Posterior cingulate gyrus (tissue), 11 donors: ENCODE data around the gene ARHGAP8.
"Not testable (repeated sequence)": the region's sequence is repeated elsewhere in the genome, so short reads cannot be mapped to it uniquely, and the experiment has no call there.

ENCODE experiments used
- DNase-seq, 10 donors: peaks; one replicate each; pipeline versions ENCODE4 v3.0.0 to v3.0.0-alpha.2; 2020 to 2021; ENCODE audit warnings: mixed read lengths in 3 of 10
- intact Hi-C: fragments of 100-400 bp; cut with DNase I; formaldehyde crosslinking; loops from one replicate; pipeline ENCODE4 v1.15.1; 2023

The ARHGAP8 gene

DNA sequence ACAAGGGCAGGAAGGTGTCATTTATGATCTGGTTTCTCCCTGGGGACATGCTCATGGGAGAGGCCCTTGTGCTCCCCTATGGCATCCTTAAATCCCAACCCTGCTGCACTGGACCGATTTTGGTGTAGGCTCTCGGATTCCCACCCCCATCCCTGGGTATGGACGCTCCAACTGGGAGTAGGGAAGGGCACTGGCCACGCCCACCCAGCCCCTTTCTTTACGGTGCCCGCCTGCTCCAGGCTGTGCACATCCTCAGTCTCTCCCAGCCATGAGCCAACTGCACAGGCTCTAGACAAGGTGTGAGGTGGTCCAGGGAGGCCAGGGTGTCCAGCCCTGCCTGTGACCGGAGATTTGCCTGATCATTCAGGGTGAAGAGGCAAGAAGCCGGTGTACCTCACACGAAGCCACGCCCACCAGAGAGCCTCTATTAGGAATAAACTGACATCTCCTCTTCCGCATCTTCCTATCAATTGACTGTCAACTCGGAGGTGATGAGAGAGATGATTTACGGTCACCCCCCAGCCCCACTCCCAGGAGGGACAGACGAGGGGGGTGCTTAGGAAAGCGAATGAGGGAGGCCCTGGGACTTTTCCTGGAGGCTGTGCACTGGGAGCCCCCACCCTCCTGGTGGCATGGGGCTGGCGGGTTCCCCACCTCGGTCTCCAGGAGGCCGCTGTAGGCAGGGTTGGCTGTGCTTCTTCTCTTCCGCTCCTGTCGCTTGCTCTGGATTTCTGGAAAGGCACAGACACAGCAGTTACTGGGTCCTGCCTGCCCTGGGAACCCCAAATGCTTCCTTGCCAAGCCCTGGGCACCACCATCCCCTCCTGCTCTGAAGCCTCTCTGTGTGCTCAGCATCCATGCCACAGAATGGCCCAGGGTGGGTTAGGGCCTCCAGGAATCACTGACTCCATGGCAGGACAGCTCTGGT, 140.7 kb downstream of the ARHGAP8 start:
- peak in 2 of 10 donors; percentile 6 to 79 for DNase-seq
- intact Hi-C loops, result no loop called here

GRCh38 chr22:44893731-44894080, 141.3 kb downstream of the ARHGAP8 start:
- DNase-seq, result peak in 2 of 10 donors; percentile 2 to 69
- intact Hi-C loops, result no loop called here

DNA sequence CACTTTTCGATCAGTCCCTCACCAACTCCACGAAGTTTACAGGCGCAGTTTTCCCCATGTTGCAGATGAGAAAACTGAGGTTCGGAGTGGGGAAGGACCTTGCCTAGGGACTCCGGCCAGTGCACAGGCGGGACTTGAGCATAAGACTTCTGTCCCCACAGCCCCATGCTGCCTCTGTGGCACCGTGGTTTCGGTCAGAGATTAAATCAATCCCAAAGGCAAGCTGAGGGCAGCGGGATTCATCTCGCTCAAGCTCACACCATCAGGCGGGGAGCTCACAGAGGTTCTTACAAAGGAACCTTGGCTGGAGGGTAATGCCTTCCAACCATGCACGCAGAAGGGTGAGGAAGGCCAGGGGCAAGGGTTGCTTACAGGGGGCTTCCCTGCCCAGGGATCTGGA, 141.9 kb downstream of the ARHGAP8 start:
- peak in 2 of 10 donors; percentile 2 to 59 for DNase-seq
- intact Hi-C loops, result no loop called here

DNA sequence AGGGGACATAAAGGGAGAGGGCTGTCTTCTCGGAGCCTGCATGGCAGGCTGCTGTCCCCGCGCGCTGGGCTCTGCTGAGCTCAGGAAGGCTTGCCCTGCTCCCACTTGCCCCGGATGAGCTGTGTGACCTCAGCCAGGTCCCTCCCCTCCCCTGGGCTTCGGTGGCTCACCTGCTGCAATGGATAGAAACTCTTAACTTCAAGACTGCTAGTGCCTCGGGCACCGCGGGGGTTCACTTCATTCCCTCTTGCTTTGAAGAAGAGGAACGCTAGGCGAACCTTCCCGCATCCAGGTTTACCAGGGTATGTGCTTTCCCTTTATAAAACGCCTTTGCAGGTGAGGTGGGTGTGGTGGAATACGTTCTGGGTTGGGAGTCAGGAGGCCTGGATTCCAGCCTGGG, 142.4 kb downstream of the ARHGAP8 start:
- intact Hi-C loops, result no loop called here
- peak in 1 of 10 donors; percentile 67 for DNase-seq

GRCh38 chr22:44895296-44896055, 143.1 kb downstream of the ARHGAP8 start:
- DNase-seq, result peak in 1 of 10 donors; percentile 71
- intact Hi-C loops, result no loop called here

- intact Hi-C loops, result no loop called here
- peak in 1 of 10 donors; percentile 48 for DNase-seq
These were observed 145.9 kb downstream of the ARHGAP8 start for GRCh38 chr22:44898236-44898635.

DNA sequence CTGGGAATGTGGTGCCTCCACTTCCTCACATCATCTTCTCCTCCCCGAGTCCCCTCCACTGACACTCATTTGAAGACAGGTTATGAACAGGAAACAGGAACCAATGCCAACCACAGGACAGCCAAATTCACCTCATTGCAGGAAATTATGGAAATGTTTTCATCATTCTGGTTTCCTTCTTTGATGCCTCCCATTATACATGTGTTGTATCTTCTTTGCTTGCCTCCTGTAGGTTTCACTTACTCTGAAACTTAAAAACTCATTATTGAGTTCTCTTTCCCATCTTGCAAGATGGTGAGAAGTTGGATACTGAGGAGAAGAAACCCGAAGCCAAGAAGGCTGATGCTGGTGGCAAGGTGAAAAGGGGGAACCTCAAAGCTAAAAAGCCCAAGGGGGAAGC, 148.9 kb downstream of the ARHGAP8 start:
- DNase-seq, result no peak
- intact Hi-C loops, result no loop called here

DNA sequence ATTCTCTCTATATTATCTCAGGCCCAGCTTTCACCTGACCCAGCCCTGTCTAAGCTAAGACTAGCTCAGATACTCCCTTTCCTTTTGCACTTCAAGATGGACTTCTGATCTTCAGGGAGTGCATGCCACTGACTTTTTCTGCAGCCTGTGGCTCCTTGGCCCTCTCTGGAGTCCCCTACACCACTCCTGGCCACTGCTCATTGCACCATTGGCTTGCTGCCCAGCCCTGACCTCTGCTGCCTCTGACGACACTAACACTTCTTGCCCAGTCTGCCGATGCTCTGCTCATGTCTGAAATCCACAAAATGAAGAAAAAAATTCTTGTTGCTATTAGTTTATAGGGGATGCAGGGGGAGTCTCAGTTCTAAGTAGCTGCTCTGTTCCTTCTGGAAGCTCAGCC, 150.8 kb downstream of the ARHGAP8 start:
- DNase-seq, intact Hi-C loops: not testable (repeated sequence)

DNA sequence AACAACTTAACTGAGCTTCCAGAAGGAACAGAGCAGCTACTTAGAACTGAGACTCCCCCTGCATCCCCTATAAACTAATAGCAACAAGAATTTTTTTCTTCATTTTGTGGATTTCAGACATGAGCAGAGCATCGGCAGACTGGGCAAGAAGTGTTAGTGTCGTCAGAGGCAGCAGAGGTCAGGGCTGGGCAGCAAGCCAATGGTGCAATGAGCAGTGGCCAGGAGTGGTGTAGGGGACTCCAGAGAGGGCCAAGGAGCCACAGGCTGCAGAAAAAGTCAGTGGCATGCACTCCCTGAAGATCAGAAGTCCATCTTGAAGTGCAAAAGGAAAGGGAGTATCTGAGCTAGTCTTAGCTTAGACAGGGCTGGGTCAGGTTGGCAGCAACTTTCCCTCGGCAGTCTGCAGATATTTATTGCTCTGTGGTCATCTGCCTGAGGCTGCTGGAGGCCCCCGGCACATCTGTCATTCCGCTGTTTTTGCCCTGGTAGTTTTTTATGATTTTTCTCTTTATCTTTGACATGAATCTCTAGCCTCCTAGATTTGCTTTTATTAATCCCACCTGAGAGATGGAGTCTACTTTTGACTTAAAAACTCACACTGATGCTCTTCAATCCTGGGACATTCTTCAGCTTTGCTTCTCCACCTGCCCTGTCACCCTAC, 152.2 kb downstream of the ARHGAP8 start:
- DNase-seq, intact Hi-C loops: not testable (repeated sequence)

GRCh38 chr22:44906248-44906936, 154.0 kb downstream of the ARHGAP8 start:
- intact Hi-C loops, result no loop called here
- DNase-seq, result peak in 2 of 10 donors; percentile 52 to 77

DNA sequence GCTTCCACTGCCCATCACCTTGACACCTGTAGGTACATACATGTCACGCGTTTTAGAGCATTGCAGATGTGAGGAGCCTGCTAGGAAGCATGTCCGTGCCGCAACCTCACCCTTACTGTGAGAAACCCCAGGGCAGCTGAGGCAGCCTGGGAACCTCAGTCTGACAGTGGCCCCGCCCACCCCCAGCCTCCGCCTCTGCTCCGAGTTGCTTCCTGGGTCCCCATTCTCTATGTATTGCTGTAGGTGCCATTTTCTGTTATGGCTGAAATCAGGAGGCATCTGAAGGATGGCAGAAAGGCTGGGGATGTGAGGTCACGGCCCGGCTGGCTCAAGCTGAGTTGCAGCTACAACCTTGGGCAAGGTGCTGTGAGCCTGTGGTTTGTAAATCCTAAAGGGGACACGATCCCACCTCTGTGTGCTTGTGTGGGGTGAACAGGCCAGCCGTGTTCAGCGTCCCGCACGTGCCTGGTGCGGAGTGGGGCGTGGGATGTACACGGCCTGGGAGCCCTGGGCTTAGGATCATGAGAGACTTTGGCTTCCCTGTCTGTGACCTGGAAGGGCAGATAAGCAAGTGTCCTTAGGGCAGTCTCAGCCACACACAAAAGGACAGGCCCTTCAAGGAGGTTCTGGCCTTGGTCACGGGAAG, 154.7 kb downstream of the ARHGAP8 start:
- DNase-seq, result peak in 2 of 10 donors; percentile 54 to 63
- intact Hi-C loops, result no loop called here

GRCh38 chr22:44907765-44908737, 155.7 kb downstream of the ARHGAP8 start:
- DNase-seq, result peak in 2 of 10 donors; percentile 31 to 33
- intact Hi-C loops, result no loop called here

DNA sequence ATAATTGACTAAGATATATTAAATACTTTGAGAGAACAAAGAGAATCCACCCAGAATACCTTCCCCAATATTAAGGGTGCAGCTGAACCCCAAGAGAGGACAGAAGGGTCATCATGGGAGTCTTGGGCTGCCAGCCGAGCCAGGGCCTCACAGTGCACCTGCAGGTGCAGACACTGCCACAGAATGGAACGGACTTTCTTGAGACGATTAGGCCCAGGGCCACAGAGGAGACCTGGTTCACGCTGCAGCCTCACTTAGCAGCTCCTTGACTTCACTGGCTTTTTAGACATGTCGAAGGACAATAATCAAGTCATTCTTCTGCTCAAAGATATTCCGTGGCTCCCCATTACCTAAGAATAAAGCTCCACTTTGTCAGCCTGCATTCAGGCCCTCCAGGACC, 156.9 kb downstream of the ARHGAP8 start:
- intact Hi-C loops, result no loop called here
- DNase-seq, result no peak
